Chondrocyte (in vitro differentiated cells): ENCODE data around the gene LAGE3. TPM values are rescaled to one million over a fixed set of nuclear protein-coding genes. Genes with fewer than 3 reads are reported as not detected.
A peak's percentile ranks its signal among the peaks of the same experiment; 100 is the strongest.

Experiments used
- DNase-seq: peaks from one replicate; pipeline ENCODE4 v3.0.0; 2021; ENCODE audit warnings: mixed read lengths, low spot score
- H3K27ac Mint-ChIP-seq: one replicate; pipeline ENCODE4 v1.8.0; 2021; ENCODE audit warnings: mild to moderate bottlenecking, moderate library complexity, mixed read lengths; ENCODE audit not compliant: unreplicated experiment
- H3K27me3 Mint-ChIP-seq: 2 replicates; pipeline ENCODE4 v1.8.0; 2021; ENCODE audit warnings: low read depth, mixed read lengths
- H3K36me3 Mint-ChIP-seq: 2 replicates; pipeline ENCODE4 v1.8.0; 2021; ENCODE audit warnings: low read depth, mixed read lengths
- H3K4me1 Mint-ChIP-seq: 2 replicates; pipeline ENCODE4 v1.8.0; 2021; ENCODE audit warnings: low read depth, mild to moderate bottlenecking, mixed read lengths
- H3K4me3 Mint-ChIP-seq: one replicate; pipeline ENCODE4 v1.8.0; 2021; ENCODE audit warnings: mild to moderate bottlenecking, moderate library complexity, mixed read lengths; ENCODE audit not compliant: unreplicated experiment
- H3K9me3 Mint-ChIP-seq: 2 replicates; pipeline ENCODE4 v1.8.0; 2021; ENCODE audit warnings: low read depth, mixed read lengths
- CTCF ChIP-seq: fragments of 200-600 bp; sonication (generic); IDR thresholded peaks from 2 replicates; pipeline ENCODE4 v1.5.0; 2021; ENCODE audit warnings: antibody characterized with exemption, mild to moderate bottlenecking, moderate library complexity
- total RNA-seq: library from RNA; stranded (reverse); gene quantifications from 3 replicates; pipeline ENCODE4 v1.2.1, GENCODE V29; 2021

LAGE3 gene
- total RNA-seq, 1 donor from 2014 or later, result 17.7 TPM

- no peak overlapping the region for H3K4me3 Mint-ChIP-seq
- H3K9me3 Mint-ChIP-seq, result peaks cover 1% of the 10 kb centered on the region
- no peaks in the 10 kb centered on the region for H3K27me3 Mint-ChIP-seq
- H3K36me3 Mint-ChIP-seq, result peaks cover 5% of the 10 kb centered on the region
- no peak for DNase-seq
- H3K27ac Mint-ChIP-seq, result no peak overlapping the region
- TF ChIP-seq CTCF, result no peak
- peaks cover 16% of the 10 kb centered on the region for H3K4me1 Mint-ChIP-seq
Observed at GRCh38 chrX:154488336-154489075, 9.4 kb upstream of the LAGE3 start.

DNA sequence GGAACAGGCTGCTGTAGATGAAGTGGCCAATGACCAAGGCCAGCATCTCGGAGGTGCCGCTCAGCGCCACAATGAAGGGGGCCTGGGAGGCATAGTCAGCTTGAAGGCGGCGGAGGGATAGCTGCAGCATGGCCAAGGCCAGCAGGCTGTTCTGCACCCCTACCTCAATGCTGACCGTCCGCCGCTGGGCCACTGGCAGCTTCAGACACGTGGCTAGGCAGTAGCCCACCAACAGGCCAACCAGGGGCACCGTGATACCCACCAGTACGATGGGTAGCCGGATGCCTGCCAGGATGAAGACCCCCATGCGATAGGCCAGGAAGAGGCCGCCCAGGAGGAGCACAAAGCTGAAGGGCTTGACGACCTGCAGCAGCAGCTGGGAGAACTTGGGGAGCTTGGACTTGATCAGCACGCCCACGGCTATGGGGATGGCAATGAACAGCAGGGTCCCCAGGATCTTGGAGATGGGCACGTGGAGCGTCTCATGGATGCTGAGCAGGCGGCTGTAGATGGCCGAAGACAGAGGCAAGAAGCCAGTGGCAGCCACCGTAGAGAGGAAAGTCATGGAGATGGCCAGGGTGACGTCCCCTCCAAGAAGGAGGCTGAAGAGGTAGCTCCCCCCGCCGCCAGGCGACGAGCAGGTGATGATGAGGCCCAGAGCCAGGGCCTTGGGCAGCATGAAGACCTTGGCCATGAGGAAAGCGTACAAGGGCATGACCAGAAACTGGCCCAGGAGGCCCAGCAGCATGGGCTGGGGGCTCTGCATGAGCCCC, 8.6 kb upstream of the LAGE3 start:
- peaks cover 16% of the 10 kb centered on the region for H3K4me1 Mint-ChIP-seq
- no peak for DNase-seq
- H3K36me3 Mint-ChIP-seq, result peaks cover 7% of the 10 kb centered on the region
- no peak overlapping the region for H3K4me3 Mint-ChIP-seq
- no peak for TF ChIP-seq CTCF
- H3K27me3 Mint-ChIP-seq, result no peaks in the 10 kb centered on the region
- H3K27ac Mint-ChIP-seq, result no peak overlapping the region
- H3K9me3 Mint-ChIP-seq, result peaks cover 4% of the 10 kb centered on the region

DNA sequence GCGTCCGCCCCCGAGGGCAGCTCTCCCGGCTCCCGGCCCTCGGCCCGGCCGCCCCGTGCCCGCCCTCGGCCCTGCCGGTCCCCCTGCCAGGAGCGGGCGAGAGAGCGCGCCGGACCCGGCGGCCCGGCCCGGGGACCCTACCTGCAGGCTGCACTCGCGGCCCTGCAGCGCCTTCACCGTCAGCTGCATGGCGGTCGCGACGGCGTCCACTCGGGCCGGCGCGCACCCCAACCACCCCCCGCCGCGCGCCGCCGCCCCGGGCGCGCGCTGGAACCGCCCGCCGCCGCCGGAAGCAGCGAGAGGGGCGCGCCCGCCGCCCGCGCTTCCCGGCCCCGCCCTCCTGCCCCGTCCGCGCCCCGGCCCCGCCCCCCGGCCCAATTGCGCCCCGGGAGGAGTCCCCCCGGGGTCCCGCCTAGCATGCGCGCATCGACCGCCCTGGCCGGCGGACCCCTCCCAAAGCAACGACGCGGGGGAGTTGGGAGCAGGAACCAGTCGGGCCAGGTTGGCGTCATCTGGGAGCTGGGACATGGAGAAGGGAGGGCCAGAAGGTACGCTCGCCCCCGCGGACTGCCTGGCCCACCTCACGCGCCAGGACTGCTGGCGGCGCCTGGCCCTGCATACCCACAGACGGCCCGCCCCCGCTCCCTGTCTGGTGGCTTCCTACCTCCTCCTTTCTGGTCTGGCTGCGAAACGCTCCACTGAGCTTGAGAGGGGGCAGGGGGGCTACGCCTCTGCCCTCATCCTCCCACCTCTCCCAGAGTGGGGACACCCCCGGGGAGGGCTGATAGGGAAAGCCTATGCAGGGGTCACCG, 7.5 kb upstream of the LAGE3 start, which contains the start of gene UBL4A:
TSS of gene UBL4A (minus strand) at position 220 of the 812 bp plus-strand sequence. CDS start at position 189, 31 bp downstream.
- TF ChIP-seq CTCF, result no peak
- peaks cover 7% of the 10 kb centered on the region for H3K36me3 Mint-ChIP-seq
- H3K9me3 Mint-ChIP-seq, result peaks cover 4% of the 10 kb centered on the region
- DNase-seq, result no peak
- peak within 1 kb of the TSS; percentile 68 for H3K4me3 Mint-ChIP-seq
- H3K27me3 Mint-ChIP-seq, result no peaks in the 10 kb centered on the region
- H3K27ac Mint-ChIP-seq, result peak within 1 kb of the TSS; percentile 12
- H3K4me1 Mint-ChIP-seq, result peaks cover 16% of the 10 kb centered on the region

GRCh38 chrX:154486052-154486395, 6.9 kb upstream of the LAGE3 start:
- H3K4me1 Mint-ChIP-seq, result peaks cover 16% of the 10 kb centered on the region
- H3K9me3 Mint-ChIP-seq, result peaks cover 4% of the 10 kb centered on the region
- no peaks in the 10 kb centered on the region for H3K27me3 Mint-ChIP-seq
- no peak overlapping the region for H3K27ac Mint-ChIP-seq
- TF ChIP-seq CTCF, result no peak
- peak overlapping the region; percentile 19 for H3K4me3 Mint-ChIP-seq
- peaks cover 7% of the 10 kb centered on the region for H3K36me3 Mint-ChIP-seq
- peak; percentile 89 for DNase-seq
